Measurements from ENCODE around the gene SLC17A5. TPM values are rescaled to one million over a fixed set of nuclear protein-coding genes. Genes with fewer than 3 reads are reported as not detected.

Gene SLC17A5
- total and polyA plus RNA-seq, 10 of the 15 experiments (the other 5 are each of a cell fraction or from before 2014, with no cell fraction given), result 2.3 to 7.2 (median 5.0) TPM

DNA sequence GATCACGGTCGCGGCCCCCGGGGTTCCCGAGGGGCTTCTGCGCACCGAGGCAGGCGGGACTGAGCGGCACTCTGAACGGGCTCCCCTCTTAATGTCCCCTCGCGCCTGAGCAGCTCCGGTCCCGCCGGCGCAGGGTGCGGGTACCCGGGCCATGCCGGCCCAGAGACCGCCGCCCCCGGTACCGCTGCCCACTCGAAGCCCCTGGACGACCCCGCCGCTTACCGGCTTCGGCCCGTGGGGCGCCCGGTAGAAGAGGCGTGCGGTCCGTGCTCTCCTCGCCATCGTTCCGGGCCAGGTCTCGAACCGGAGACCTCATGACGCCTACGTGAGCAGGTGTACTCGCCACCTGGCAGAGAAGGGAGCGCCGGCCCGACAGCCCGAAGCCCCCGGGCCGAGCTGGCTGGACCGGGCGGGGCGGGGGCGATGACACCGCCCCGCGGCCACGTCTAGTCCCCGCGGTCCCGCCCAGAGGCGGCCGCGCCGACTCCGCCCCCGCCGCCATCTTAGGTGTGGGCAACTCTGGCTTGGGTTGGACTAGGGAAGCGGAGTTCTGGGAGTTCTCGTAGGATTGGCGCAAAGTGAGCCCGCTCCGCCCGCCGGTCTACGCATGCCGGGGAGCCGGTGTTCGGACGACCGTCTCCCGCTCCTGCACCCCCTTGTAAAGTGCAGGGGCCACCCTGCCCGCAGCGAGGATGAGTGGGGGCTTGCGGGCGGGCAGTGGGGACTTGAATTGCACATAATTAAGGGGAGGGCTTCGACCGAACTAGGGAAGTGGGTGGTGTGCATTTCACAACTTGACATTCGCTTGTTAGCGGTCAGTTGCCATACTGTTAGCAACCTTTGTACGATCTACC, at the start of gene SLC17A5 (continued):
- TF ChIP-seq MXI1 (IDR thresholded peaks at IDR 0.05; ENCODE audit: low read depth, low read length) (no peak), ZBED1 (IDR thresholded peaks at IDR 0.05; ENCODE audit: borderline replicate concordance) (no peak), STAT1 (conservative IDR thresholded peaks at IDR 0.05) (no peak), IKZF2 (IDR thresholded peaks at IDR 0.05) (peak; percentile 58 to 65; a peak in 2 of 4 replicates), SUZ12 (IDR thresholded peaks at IDR 0.05; ENCODE audit: unreplicated experiment) (no peak), REST (IDR thresholded peaks at IDR 0.05; ENCODE audit: low read depth, low read length) (no peak), STAT3 (IDR thresholded peaks at IDR 0.05; ENCODE audit: low read depth, low read length) (no peak), SMAD5 (IDR thresholded peaks at IDR 0.05; ENCODE audit: low read depth) (peak; percentile 40; the same call in 1 of the 2 replicates), BCL3 (IDR thresholded peaks at IDR 0.05; ENCODE audit: borderline replicate concordance, insufficient read depth, low read depth, low read length, poor library complexity, severe bottlenecking) (no peak), TCF3 (IDR thresholded peaks at IDR 0.05; ENCODE audit: borderline replicate concordance, insufficient read depth, low read depth, low read length) (no peak), BMI1 (IDR thresholded peaks at IDR 0.05; ENCODE audit: borderline replicate concordance) (no peak), SRF (IDR thresholded peaks at IDR 0.05; ENCODE audit: low read depth in 2 of 2, low read length in 2 of 2) (no peak), CREM (IDR thresholded peaks at IDR 0.05; ENCODE audit: low read depth) (peak; percentile 61), POLR2AphosphoS5 (IDR thresholded peaks at IDR 0.05; ENCODE audit: low read length) (peak; percentile 67; the same call in 1 of the 2 replicates), BACH1 (IDR thresholded peaks at IDR 0.05; ENCODE audit: borderline replicate concordance) (no peak; the same call in 1 of the 2 replicates), NBN (IDR thresholded peaks at IDR 0.05) (peak; percentile 76), IKZF1 (conservative IDR thresholded peaks at IDR 0.05) (peak; percentile 91), BHLHE40 (IDR thresholded peaks at IDR 0.05; ENCODE audit: borderline replicate concordance in 1 of 2, low read depth in 2 of 2, low read length in 1 of 2) (peak in 1 of 2 experiments; percentile 27; a peak in 2 of 4 replicates), EZH2 (IDR thresholded peaks at IDR 0.05; ENCODE audit: borderline replicate concordance, control insufficient read depth, low read depth, low read length) (no peak)
- TF ChIP-seq, protein P1, sequence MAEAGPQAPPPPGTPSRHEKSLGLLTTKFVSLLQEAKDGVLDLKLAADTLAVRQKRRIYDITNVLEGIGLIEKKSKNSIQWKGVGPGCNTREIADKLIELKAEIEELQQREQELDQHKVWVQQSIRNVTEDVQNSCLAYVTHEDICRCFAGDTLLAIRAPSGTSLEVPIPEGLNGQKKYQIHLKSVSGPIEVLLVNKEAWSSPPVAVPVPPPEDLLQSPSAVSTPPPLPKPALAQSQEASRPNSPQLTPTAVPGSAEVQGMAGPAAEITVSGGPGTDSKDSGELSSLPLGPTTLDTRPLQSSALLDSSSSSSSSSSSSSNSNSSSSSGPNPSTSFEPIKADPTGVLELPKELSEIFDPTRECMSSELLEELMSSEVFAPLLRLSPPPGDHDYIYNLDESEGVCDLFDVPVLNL (IDR thresholded peaks at IDR 0.05; ENCODE audit: low read depth, low read length), result no peak
- TF ChIP-seq, protein P2, sequence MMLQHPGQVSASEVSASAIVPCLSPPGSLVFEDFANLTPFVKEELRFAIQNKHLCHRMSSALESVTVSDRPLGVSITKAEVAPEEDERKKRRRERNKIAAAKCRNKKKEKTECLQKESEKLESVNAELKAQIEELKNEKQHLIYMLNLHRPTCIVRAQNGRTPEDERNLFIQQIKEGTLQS (IDR thresholded peaks at IDR 0.05; ENCODE audit: borderline replicate concordance, extremely low read depth, low read depth, low read length), result no peak
- TF ChIP-seq, protein P3, sequence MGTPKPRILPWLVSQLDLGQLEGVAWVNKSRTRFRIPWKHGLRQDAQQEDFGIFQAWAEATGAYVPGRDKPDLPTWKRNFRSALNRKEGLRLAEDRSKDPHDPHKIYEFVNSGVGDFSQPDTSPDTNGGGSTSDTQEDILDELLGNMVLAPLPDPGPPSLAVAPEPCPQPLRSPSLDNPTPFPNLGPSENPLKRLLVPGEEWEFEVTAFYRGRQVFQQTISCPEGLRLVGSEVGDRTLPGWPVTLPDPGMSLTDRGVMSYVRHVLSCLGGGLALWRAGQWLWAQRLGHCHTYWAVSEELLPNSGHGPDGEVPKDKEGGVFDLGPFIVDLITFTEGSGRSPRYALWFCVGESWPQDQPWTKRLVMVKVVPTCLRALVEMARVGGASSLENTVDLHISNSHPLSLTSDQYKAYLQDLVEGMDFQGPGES (IDR thresholded peaks at IDR 0.05), result no peak
